ENCODE data around the gene THSD8.
A peak's percentile ranks its signal among the peaks of the same experiment; 100 is the strongest.

The THSD8 gene

DNA sequence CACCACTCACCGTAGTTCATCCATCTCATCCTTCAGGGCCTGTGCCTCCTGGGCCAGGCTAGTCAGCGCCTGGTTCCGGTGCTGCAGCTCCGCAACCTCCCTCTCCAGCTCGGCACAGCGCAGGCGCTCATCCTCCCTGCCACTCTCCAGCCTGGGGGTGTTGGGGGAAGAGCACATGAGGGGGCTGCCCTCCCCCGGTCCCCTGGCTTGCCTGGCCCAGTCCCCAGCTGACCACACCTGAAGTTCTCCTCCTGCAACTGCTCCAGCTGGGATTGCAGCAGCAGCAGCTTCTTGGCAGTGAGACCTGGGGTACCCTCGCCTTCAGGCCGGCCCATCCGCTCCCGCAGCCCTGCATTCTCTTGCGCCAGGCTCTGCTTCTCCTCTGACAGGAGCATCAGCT lies 30.9 kb upstream of the THSD8 start:
- H2BK5ac ChIP-seq (ENCODE audit: low read length): no peak overlapping the region
- H2BK15ac ChIP-seq (ENCODE audit: low read length): no peak overlapping the region
- no peak overlapping the region for H3K23ac ChIP-seq (ENCODE audit: low read depth, low read length, poor library complexity)
- no peak overlapping the region for H4K8ac ChIP-seq (ENCODE audit: low read depth, low read length)
- no peak overlapping the region for H3K4ac ChIP-seq (ENCODE audit: low read length)
- no CpG with 5 or more reads among the region's 13 CpGs for WGBS, 2 donors (ENCODE audit: extremely low coverage in 2 of 2, insufficient read length in 2 of 2, insufficient replicate concordance in 1 of 2)
- no peaks in the 10 kb centered on the region for H3K27me3 ChIP-seq (ENCODE audit: control insufficient read depth in 3 of 3, insufficient read depth in 3 of 3, low read depth in 1 of 3, low read length in 3 of 3)
- H3K79me1 ChIP-seq (ENCODE audit: low read depth, low read length): no peaks in the 10 kb centered on the region
- no peaks in the 10 kb centered on the region for H3K9me3 ChIP-seq (replicated peaks in 1 of 2; ENCODE audit: control insufficient read depth in 2 of 2, insufficient read depth in 1 of 2, low read depth in 1 of 2, low read length in 2 of 2)
- no peak overlapping the region for H3K4me2 ChIP-seq (ENCODE audit: insufficient read depth, low read length, poor library complexity, severe bottlenecking)
- H3K36me3 ChIP-seq (replicated peaks in 1 of 2; ENCODE audit: control insufficient read depth in 2 of 2, insufficient read depth in 2 of 2, low read length in 2 of 2): peaks cover 0 to 3% of the 10 kb centered on the region in 2 donors
- H3K9ac ChIP-seq (ENCODE audit: low read depth, low read length, poor library complexity): no peak overlapping the region
- H2AFZ ChIP-seq (ENCODE audit: low read length): no peak overlapping the region
- H3K4me3 ChIP-seq (ENCODE audit: low read length in 2 of 2): no peak overlapping the region
- H3K4me1 ChIP-seq (ENCODE audit: control insufficient read depth in 2 of 2, insufficient read depth in 1 of 2, low read depth in 1 of 2, low read length in 2 of 2): peaks cover 3 to 9% of the 10 kb centered on the region in 2 donors
- DNase-seq (ENCODE audit: low spot score): no peak
- H3K27ac ChIP-seq (replicated peaks; ENCODE audit: low read length): no peak overlapping the region
- no peak overlapping the region for H4K91ac ChIP-seq (ENCODE audit: low read depth, low read length, poor library complexity)
- H2BK12ac ChIP-seq (ENCODE audit: low read length): no peak overlapping the region
- H2BK120ac ChIP-seq (ENCODE audit: low read depth, low read length): no peak overlapping the region
- peak overlapping the region; percentile 66 for H2AK5ac ChIP-seq (ENCODE audit: low read depth, low read length)
- H3K18ac ChIP-seq (ENCODE audit: low read length): peak overlapping the region; percentile 46
- H3K14ac ChIP-seq (ENCODE audit: low read length): no peak overlapping the region

GRCh38 chr19:12772323-12772722 lies 29.5 kb upstream of the THSD8 start:
- peaks cover 3 to 10% of the 10 kb centered on the region in 2 donors for H3K4me1 ChIP-seq (ENCODE audit: control insufficient read depth in 2 of 2, insufficient read depth in 1 of 2, low read depth in 1 of 2, low read length in 2 of 2)
- H2AK5ac ChIP-seq (ENCODE audit: low read depth, low read length): no peak overlapping the region
- no peak overlapping the region for H3K23ac ChIP-seq (ENCODE audit: low read depth, low read length, poor library complexity)
- H3K9me3 ChIP-seq (replicated peaks in 1 of 2; ENCODE audit: control insufficient read depth in 2 of 2, insufficient read depth in 1 of 2, low read depth in 1 of 2, low read length in 2 of 2): no peaks in the 10 kb centered on the region
- no peak for DNase-seq (ENCODE audit: low spot score)
- no peak overlapping the region for H2AFZ ChIP-seq (ENCODE audit: low read length)
- WGBS, 2 donors (ENCODE audit: extremely low coverage in 2 of 2, insufficient read length in 2 of 2, insufficient replicate concordance in 1 of 2): no CpG with 5 or more reads among the region's 4 CpGs
- H2BK120ac ChIP-seq (ENCODE audit: low read depth, low read length): no peak overlapping the region
- no peak overlapping the region for H2BK12ac ChIP-seq (ENCODE audit: low read length)
- H3K79me1 ChIP-seq (ENCODE audit: low read depth, low read length): no peaks in the 10 kb centered on the region
- H3K27ac ChIP-seq (replicated peaks; ENCODE audit: low read length): no peak overlapping the region
- no peak overlapping the region for H3K18ac ChIP-seq (ENCODE audit: low read length)
- no peak overlapping the region for H4K91ac ChIP-seq (ENCODE audit: low read depth, low read length, poor library complexity)
- H3K4me2 ChIP-seq (ENCODE audit: insufficient read depth, low read length, poor library complexity, severe bottlenecking): no peak overlapping the region
- no peak overlapping the region for H3K9ac ChIP-seq (ENCODE audit: low read depth, low read length, poor library complexity)
- peaks cover 0 to 3% of the 10 kb centered on the region in 2 donors for H3K36me3 ChIP-seq (replicated peaks in 1 of 2; ENCODE audit: control insufficient read depth in 2 of 2, insufficient read depth in 2 of 2, low read length in 2 of 2)
- H3K14ac ChIP-seq (ENCODE audit: low read length): no peak overlapping the region
- no peaks in the 10 kb centered on the region for H3K27me3 ChIP-seq (ENCODE audit: control insufficient read depth in 3 of 3, insufficient read depth in 3 of 3, low read depth in 1 of 3, low read length in 3 of 3)
- H3K4me3 ChIP-seq (ENCODE audit: low read length in 2 of 2): no peak overlapping the region
- no peak overlapping the region for H2BK15ac ChIP-seq (ENCODE audit: low read length)
- no peak overlapping the region for H3K4ac ChIP-seq (ENCODE audit: low read length)
- no peak overlapping the region for H2BK5ac ChIP-seq (ENCODE audit: low read length)
- H4K8ac ChIP-seq (ENCODE audit: low read depth, low read length): no peak overlapping the region

GRCh38 chr19:12773571-12773970 lies 28.3 kb upstream of the THSD8 start:
- DNase-seq (ENCODE audit: low spot score): no peak
- no peak overlapping the region for H3K4ac ChIP-seq (ENCODE audit: low read length)

GRCh38 chr19:12774588-12775555 lies 27.0 kb upstream of the THSD8 start, which contains the start of gene HOOK2:
TSS of gene HOOK2 (minus strand) at chr19:12775552. CDS start at chr19:12775449, 103 bp downstream.
- peak within 1 kb of the TSS; percentile 98 for H2AFZ ChIP-seq (ENCODE audit: low read length)
- peaks cover 0 to 3% (median 0%) of the 10 kb centered on the region in 3 experiments for H3K27me3 ChIP-seq (ENCODE audit: control insufficient read depth in 3 of 3, insufficient read depth in 3 of 3, low read depth in 1 of 3, low read length in 3 of 3)
- no peak within 1 kb of the TSS for H4K91ac ChIP-seq (ENCODE audit: low read depth, low read length, poor library complexity)
- peak within 1 kb of the TSS; percentile 85 for H3K4me2 ChIP-seq (ENCODE audit: insufficient read depth, low read length, poor library complexity, severe bottlenecking)
- peak within 1 kb of the TSS; percentile 78 for H2AK5ac ChIP-seq (ENCODE audit: low read depth, low read length)
- H3K27ac ChIP-seq (replicated peaks; ENCODE audit: low read length): no peak within 1 kb of the TSS
- H3K9me3 ChIP-seq (replicated peaks in 1 of 2; ENCODE audit: control insufficient read depth in 2 of 2, insufficient read depth in 1 of 2, low read depth in 1 of 2, low read length in 2 of 2): peaks cover 0 to 2% of the 10 kb centered on the region in 2 donors
- peak within 1 kb of the TSS; percentile 96 for H3K14ac ChIP-seq (ENCODE audit: low read length)
- DNase-seq (ENCODE audit: low spot score): no peak
- H2BK15ac ChIP-seq (ENCODE audit: low read length): peak within 1 kb of the TSS; percentile 79
- H2BK5ac ChIP-seq (ENCODE audit: low read length): peak within 1 kb of the TSS; percentile 49
- H3K9ac ChIP-seq (ENCODE audit: low read depth, low read length, poor library complexity): peak within 1 kb of the TSS; percentile 89
- H2BK12ac ChIP-seq (ENCODE audit: low read length): peak within 1 kb of the TSS; percentile 93
- H3K36me3 ChIP-seq (replicated peaks in 1 of 2; ENCODE audit: control insufficient read depth in 2 of 2, insufficient read depth in 2 of 2, low read length in 2 of 2): peaks cover 0 to 3% of the 10 kb centered on the region in 2 donors
- no peaks in the 10 kb centered on the region for H3K79me1 ChIP-seq (ENCODE audit: low read depth, low read length)
- peak within 1 kb of the TSS; percentile 94 for H3K23ac ChIP-seq (ENCODE audit: low read depth, low read length, poor library complexity)
- WGBS, 2 donors (ENCODE audit: extremely low coverage in 2 of 2, insufficient read length in 2 of 2, insufficient replicate concordance in 1 of 2): no CpG with 5 or more reads among the region's 58 CpGs
- peak within 1 kb of the TSS; percentile 93 for H4K8ac ChIP-seq (ENCODE audit: low read depth, low read length)
- no peak within 1 kb of the TSS for H3K4ac ChIP-seq (ENCODE audit: low read length)
- peak within 1 kb of the TSS; percentile 79 to 92 for H3K4me3 ChIP-seq (ENCODE audit: low read length in 2 of 2)
- peaks cover 14 to 20% of the 10 kb centered on the region in 2 donors for H3K4me1 ChIP-seq (ENCODE audit: control insufficient read depth in 2 of 2, insufficient read depth in 1 of 2, low read depth in 1 of 2, low read length in 2 of 2)
- peak within 1 kb of the TSS; percentile 98 for H3K18ac ChIP-seq (ENCODE audit: low read length)
- H2BK120ac ChIP-seq (ENCODE audit: low read depth, low read length): peak within 1 kb of the TSS; percentile 81

More at GRCh38 chr19:12773571-12773970, 28.3 kb upstream of the THSD8 start:
- no peak overlapping the region for H3K18ac ChIP-seq (ENCODE audit: low read length)
- H3K9me3 ChIP-seq (replicated peaks in 1 of 2; ENCODE audit: control insufficient read depth in 2 of 2, insufficient read depth in 1 of 2, low read depth in 1 of 2, low read length in 2 of 2): peaks cover 0 to 2% of the 10 kb centered on the region in 2 donors
- peaks cover 6 to 16% of the 10 kb centered on the region in 2 donors for H3K4me1 ChIP-seq (ENCODE audit: control insufficient read depth in 2 of 2, insufficient read depth in 1 of 2, low read depth in 1 of 2, low read length in 2 of 2)
- no peak overlapping the region for H2AK5ac ChIP-seq (ENCODE audit: low read depth, low read length)
- no peak overlapping the region for H3K23ac ChIP-seq (ENCODE audit: low read depth, low read length, poor library complexity)
- H2BK12ac ChIP-seq (ENCODE audit: low read length): no peak overlapping the region
- no peak overlapping the region for H3K4me2 ChIP-seq (ENCODE audit: insufficient read depth, low read length, poor library complexity, severe bottlenecking)
- no peak overlapping the region for H3K27ac ChIP-seq (replicated peaks; ENCODE audit: low read length)
- H2BK15ac ChIP-seq (ENCODE audit: low read length): no peak overlapping the region
- no peaks in the 10 kb centered on the region for H3K79me1 ChIP-seq (ENCODE audit: low read depth, low read length)
- no peak overlapping the region for H3K9ac ChIP-seq (ENCODE audit: low read depth, low read length, poor library complexity)
- H2BK120ac ChIP-seq (ENCODE audit: low read depth, low read length): no peak overlapping the region
- H2AFZ ChIP-seq (ENCODE audit: low read length): no peak overlapping the region
- H3K14ac ChIP-seq (ENCODE audit: low read length): no peak overlapping the region
- WGBS, 2 donors (ENCODE audit: extremely low coverage in 2 of 2, insufficient read length in 2 of 2, insufficient replicate concordance in 1 of 2): no CpG with 5 or more reads among the region's 2 CpGs
- H2BK5ac ChIP-seq (ENCODE audit: low read length): no peak overlapping the region
- no peak overlapping the region for H4K8ac ChIP-seq (ENCODE audit: low read depth, low read length)
- no peak overlapping the region for H3K4me3 ChIP-seq (ENCODE audit: low read length in 2 of 2)
- H3K36me3 ChIP-seq (replicated peaks in 1 of 2; ENCODE audit: control insufficient read depth in 2 of 2, insufficient read depth in 2 of 2, low read length in 2 of 2): peaks cover 0 to 3% of the 10 kb centered on the region in 2 donors
- H4K91ac ChIP-seq (ENCODE audit: low read depth, low read length, poor library complexity): no peak overlapping the region
- H3K27me3 ChIP-seq (ENCODE audit: control insufficient read depth in 3 of 3, insufficient read depth in 3 of 3, low read depth in 1 of 3, low read length in 3 of 3): peaks cover 0 to 3% (median 0%) of the 10 kb centered on the region in 3 experiments

All from neuronal stem cell (in vitro differentiated cells).